K562 (cell line): ENCODE data around the gene NAXE. TPM values are rescaled to one million over a fixed set of nuclear protein-coding genes. Genes with fewer than 3 reads are reported as not detected.

Experiments
- COPS2 ChIP-seq: fragments of 450-650 bp; conservative IDR thresholded peaks from 2 replicates; pipeline ENCODE4 v1.6.1; 2016; ENCODE audit warnings: mild to moderate bottlenecking, moderate library complexity
- KAT7 ChIP-seq: sonication (generic); formaldehyde crosslinking; IDR thresholded peaks from 2 replicates; pipeline ENCODE4 v1.8.0; 2022; ENCODE audit warnings: missing genetic modification reagents, mild to moderate bottlenecking, borderline replicate concordance
- NCOA1 ChIP-seq: fragments of 450-650 bp; IDR thresholded peaks from 2 replicates; pipeline ENCODE4 v1.6.1; 2016; ENCODE audit warnings: low read depth
- RFX1 ChIP-seq: fragments of 450-650 bp; IDR thresholded peaks from 2 replicates; pipeline ENCODE4 v1.6.1; 2016; ENCODE audit warnings: mild to moderate bottlenecking, moderate library complexity
- SOX6 ChIP-seq: fragments of 450-650 bp; IDR thresholded peaks from 2 replicates; pipeline ENCODE4 v1.6.1; 2014; ENCODE audit warnings: mild to moderate bottlenecking
- ZNF274 ChIP-seq: IDR thresholded peaks from 2 replicates; pipeline ENCODE4 v1.6.1; 2011; ENCODE audit warnings: low read depth, mild to moderate bottlenecking, low read length, moderate library complexity, borderline replicate concordance
- ZNF354B ChIP-seq: fragments of 250-450 bp; sonication (Bioruptor Pico); IDR thresholded peaks from 2 replicates; pipeline ENCODE4 v1.4.0; 2020
- ZNF384 ChIP-seq: IDR thresholded peaks from 2 replicates; pipeline ENCODE4 v1.6.1; 2012; ENCODE audit warnings: low read depth, low read length, improper control_type of control experiment
- ZNF707 ChIP-seq: fragments of 250-450 bp; sonication (Bioruptor Pico); conservative IDR thresholded peaks from 2 replicates; pipeline ENCODE4 v1.8.0; 2022; ENCODE audit warnings: inconsistent platforms, mild to moderate bottlenecking, moderate library complexity
- polyA plus RNA-seq, 8 experiments: library from polyadenylated mRNA; depleted of rRNA in 4 of 8; stranded (reverse) in 5 of 8; unstranded in 3 of 8; fragments of >200 nt; fragmentation: Nextera tagmentation in 2 of 8; fragmentation: Illumina TruSeq in 1 of 8; extraction: Ambion mirVana in 2 of 8; extraction: Trizol in 1 of 8; gene quantifications; 2 replicates each; pipeline versions ENCODE4 v1.2.1 to v1.2.3, GENCODE V29; 2011 to 2014; ENCODE audit warnings: inconsistent platforms in 1 of 8, missing spikeins in 1 of 8
- total RNA-seq, 7 experiments: library from RNA; depleted of rRNA in 6 of 7; stranded (reverse); fragments of >200 nt in 6 of 7; fragmentation: Illumina TruSeq in 2 of 7; extraction: Trizol in 2 of 7; gene quantifications; 2 replicates each; pipeline versions ENCODE4 v1.2.1 to v1.2.3, GENCODE V29; 2011 to 2021; ENCODE audit warnings: low replicate concordance in 1 of 7
- TF ChIP-seq, protein P1 (sequence below): fragments of 250-450 bp; sonication (Bioruptor Pico); IDR thresholded peaks from 2 replicates; pipeline ENCODE4 v1.9.0; 2021; ENCODE audit warnings: mild to moderate bottlenecking, inconsistent platforms
- TF ChIP-seq, protein P2 (sequence below): fragments of 250-450 bp; sonication (Bioruptor Pico); IDR thresholded peaks from 2 replicates; pipeline ENCODE4 v1.9.0; 2021; ENCODE audit warnings: mild to moderate bottlenecking
- TF ChIP-seq, protein P3 (sequence below): sonication (generic); formaldehyde crosslinking; IDR thresholded peaks from 2 replicates; pipeline ENCODE4 v1.8.0; 2022; ENCODE audit warnings: missing genetic modification reagents, mild to moderate bottlenecking, moderate library complexity, borderline replicate concordance
- TF ChIP-seq, protein P4 (sequence below), 2 experiments: fragments of 450-650 bp in 1 of 2; sonication (generic) in 1 of 2; formaldehyde crosslinking in 1 of 2; IDR thresholded peaks; 2 replicates each; pipeline versions ENCODE4 v1.7.1 to v1.9.0; 2016 to 2022; ENCODE audit warnings: inconsistent platforms in 1 of 2, mild to moderate bottlenecking in 1 of 2, missing genetic modification reagents in 1 of 2

Gene NAXE
- total and polyA plus RNA-seq, 9 of the 15 experiments (the other 6 are each of a cell fraction or from before 2014, with no cell fraction given): 27.3 to 137 (median 90.0) TPM

DNA sequence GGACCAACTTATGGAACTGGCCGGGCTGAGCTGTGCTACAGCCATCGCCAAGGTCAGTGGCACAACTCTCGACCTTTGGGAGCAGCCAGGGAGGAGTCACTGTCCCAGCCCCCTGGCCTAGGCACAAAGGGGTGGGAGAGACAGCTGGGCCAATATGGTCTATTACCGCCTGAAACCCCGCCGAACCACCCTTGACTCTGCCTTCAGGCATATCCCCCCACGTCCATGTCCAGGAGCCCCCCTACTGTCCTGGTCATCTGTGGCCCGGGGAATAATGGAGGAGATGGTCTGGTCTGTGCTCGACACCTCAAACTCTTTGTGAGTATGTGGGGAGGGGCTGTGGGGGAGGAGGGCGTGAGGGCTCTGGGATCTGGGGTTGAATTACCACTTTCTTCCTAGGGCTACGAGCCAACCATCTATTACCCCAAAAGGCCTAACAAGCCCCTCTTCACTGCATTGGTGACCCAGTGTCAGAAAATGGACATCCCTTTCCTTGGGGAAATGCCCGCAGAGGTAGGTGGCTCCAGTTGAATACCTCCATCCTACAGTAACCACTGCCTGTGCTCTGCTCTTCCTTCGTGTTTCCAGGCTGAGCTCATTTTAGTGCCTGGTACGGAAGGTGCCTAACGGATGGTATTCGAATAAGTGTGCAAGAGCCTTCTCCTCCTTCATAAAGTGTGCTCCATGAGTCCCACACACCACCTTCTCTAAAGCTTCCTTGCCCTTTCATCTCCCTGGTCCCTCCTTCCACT is 758 bp downstream of the NAXE start (continued):
- TF ChIP-seq, protein P1, sequence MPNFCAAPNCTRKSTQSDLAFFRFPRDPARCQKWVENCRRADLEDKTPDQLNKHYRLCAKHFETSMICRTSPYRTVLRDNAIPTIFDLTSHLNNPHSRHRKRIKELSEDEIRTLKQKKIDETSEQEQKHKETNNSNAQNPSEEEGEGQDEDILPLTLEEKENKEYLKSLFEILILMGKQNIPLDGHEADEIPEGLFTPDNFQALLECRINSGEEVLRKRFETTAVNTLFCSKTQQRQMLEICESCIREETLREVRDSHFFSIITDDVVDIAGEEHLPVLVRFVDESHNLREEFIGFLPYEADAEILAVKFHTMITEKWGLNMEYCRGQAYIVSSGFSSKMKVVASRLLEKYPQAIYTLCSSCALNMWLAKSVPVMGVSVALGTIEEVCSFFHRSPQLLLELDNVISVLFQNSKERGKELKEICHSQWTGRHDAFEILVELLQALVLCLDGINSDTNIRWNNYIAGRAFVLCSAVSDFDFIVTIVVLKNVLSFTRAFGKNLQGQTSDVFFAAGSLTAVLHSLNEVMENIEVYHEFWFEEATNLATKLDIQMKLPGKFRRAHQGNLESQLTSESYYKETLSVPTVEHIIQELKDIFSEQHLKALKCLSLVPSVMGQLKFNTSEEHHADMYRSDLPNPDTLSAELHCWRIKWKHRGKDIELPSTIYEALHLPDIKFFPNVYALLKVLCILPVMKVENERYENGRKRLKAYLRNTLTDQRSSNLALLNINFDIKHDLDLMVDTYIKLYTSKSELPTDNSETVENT (CRISPR knock-in tag): 0 out of 2 replicates have a peak, but pooled peaks have one; percentile 17
- TF ChIP-seq KAT7 (CRISPR knock-in tag): no peak
- no peak for TF ChIP-seq NCOA1
- no peak for TF ChIP-seq ZNF274
- TF ChIP-seq, protein P2, sequence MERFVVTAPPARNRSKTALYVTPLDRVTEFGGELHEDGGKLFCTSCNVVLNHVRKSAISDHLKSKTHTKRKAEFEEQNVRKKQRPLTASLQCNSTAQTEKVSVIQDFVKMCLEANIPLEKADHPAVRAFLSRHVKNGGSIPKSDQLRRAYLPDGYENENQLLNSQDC (CRISPR knock-in tag): no peak
- no peak for TF ChIP-seq SOX6
- no peak for TF ChIP-seq ZNF354B (CRISPR knock-in tag)
- TF ChIP-seq ZNF384: no peak
- TF ChIP-seq ZNF707 (CRISPR knock-in tag): no peak
- no peak for TF ChIP-seq COPS2
- no peak for TF ChIP-seq RFX1
- TF ChIP-seq, protein P3, sequence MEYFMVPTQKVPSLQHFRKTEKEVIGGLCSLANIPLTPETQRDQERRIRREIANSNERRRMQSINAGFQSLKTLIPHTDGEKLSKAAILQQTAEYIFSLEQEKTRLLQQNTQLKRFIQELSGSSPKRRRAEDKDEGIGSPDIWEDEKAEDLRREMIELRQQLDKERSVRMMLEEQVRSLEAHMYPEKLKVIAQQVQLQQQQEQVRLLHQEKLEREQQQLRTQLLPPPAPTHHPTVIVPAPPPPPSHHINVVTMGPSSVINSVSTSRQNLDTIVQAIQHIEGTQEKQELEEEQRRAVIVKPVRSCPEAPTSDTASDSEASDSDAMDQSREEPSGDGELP (CRISPR knock-in tag): peak; percentile 57; the same call in 1 of the 2 replicates
- TF ChIP-seq, protein P4, sequence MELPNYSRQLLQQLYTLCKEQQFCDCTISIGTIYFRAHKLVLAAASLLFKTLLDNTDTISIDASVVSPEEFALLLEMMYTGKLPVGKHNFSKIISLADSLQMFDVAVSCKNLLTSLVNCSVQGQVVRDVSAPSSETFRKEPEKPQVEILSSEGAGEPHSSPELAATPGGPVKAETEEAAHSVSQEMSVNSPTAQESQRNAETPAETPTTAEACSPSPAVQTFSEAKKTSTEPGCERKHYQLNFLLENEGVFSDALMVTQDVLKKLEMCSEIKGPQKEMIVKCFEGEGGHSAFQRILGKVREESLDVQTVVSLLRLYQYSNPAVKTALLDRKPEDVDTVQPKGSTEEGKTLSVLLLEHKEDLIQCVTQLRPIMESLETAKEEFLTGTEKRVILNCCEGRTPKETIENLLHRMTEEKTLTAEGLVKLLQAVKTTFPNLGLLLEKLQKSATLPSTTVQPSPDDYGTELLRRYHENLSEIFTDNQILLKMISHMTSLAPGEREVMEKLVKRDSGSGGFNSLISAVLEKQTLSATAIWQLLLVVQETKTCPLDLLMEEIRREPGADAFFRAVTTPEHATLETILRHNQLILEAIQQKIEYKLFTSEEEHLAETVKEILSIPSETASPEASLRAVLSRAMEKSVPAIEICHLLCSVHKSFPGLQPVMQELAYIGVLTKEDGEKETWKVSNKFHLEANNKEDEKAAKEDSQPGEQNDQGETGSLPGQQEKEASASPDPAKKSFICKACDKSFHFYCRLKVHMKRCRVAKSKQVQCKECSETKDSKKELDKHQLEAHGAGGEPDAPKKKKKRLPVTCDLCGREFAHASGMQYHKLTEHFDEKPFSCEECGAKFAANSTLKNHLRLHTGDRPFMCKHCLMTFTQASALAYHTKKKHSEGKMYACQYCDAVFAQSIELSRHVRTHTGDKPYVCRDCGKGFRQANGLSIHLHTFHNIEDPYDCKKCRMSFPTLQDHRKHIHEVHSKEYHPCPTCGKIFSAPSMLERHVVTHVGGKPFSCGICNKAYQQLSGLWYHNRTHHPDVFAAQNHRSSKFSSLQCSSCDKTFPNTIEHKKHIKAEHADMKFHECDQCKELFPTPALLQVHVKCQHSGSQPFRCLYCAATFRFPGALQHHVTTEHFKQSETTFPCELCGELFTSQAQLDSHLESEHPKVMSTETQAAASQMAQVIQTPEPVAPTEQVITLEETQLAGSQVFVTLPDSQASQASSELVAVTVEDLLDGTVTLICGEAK (IDR thresholded peaks at IDR 0.05): peak; percentile 38; the same call in 1 of the 2 replicates
- TF ChIP-seq, protein P4 (CRISPR knock-in tag; IDR thresholded peaks at IDR 0.05): no peak
